GM23248 (cell line): ENCODE data around the gene ACACA.

Experiments
- EZH2 ChIP-seq: fragments of 200-600 bp; sonication (generic); IDR thresholded peaks from 2 replicates; pipeline ENCODE4 v1.6.1; 2018; ENCODE audit warnings: antibody characterized with exemption, mild to moderate bottlenecking; ENCODE audit not compliant: insufficient read depth, poor library complexity, severe bottlenecking
- EZH2phosphoT487 ChIP-seq: fragments of 200-600 bp; sonication (generic); IDR thresholded peaks from 2 replicates; pipeline ENCODE4 v1.6.1; 2018; ENCODE audit warnings: antibody characterized with exemption, moderate library complexity, mild to moderate bottlenecking, low read depth; ENCODE audit not compliant: insufficient read depth

- TF ChIP-seq EZH2 (no peak), EZH2phosphoT487 (no peak)
These were observed 363.4 kb downstream of the ACACA start for GRCh38 chr17:37043201-37043600.
